Transverse colon (tissue), 4 donors: Measurements from ENCODE around the gene ERGIC1. TPM values are rescaled to one million over a fixed set of nuclear protein-coding genes. Genes with fewer than 3 reads are reported as not detected.

Experiments
- DNase-seq: peaks from one replicate; pipeline ENCODE4 v3.0.0-alpha.2; 2019
- H3K27ac ChIP-seq, 4 donors: fragments of 200-600 bp; sonication (generic); 2 replicates each; pipeline ENCODE4 v1.5.1; 2016 to 2018; ENCODE audit warnings: inconsistent platforms in 4 of 4
- H3K27me3 ChIP-seq: fragments of 200-600 bp; sonication (generic); 2 replicates; pipeline ENCODE4 v1.5.1; 2017; ENCODE audit warnings: inconsistent platforms
- H3K36me3 ChIP-seq, 4 donors: fragments of 200-600 bp; sonication (generic); 2 replicates each; pipeline ENCODE4 v1.5.1; 2017 to 2019; ENCODE audit warnings: inconsistent platforms in 4 of 4
- H3K4me1 ChIP-seq, 4 donors: fragments of 200-600 bp; sonication (generic); 2 replicates each; pipeline ENCODE4 v1.5.1; 2017 to 2020; ENCODE audit warnings: inconsistent platforms in 4 of 4
- H3K4me3 ChIP-seq, 4 donors: fragments of 200-600 bp; sonication (generic); 1 replicate in 1 of 4; 2 replicates in 3 of 4; pipeline versions ENCODE4 v1.5.1 to v1.6.1; 2017 to 2019; ENCODE audit warnings: inconsistent platforms in 4 of 4
- H3K9me3 ChIP-seq, 2 donors: fragments of 200-600 bp; sonication (generic); 2 replicates each; pipeline ENCODE4 v1.5.1; 2017 to 2019; ENCODE audit warnings: inconsistent platforms in 2 of 2
- EP300 ChIP-seq: sonication (generic); formaldehyde crosslinking; IDR thresholded peaks from one replicate; pipeline ENCODE4 v1.6.1; 2017; ENCODE audit warnings: antibody characterized with exemption, low read depth
- POLR2A ChIP-seq: fragments of 450-650 bp; IDR thresholded peaks from one replicate; pipeline ENCODE4 v1.6.1; 2016; ENCODE audit warnings: antibody characterized with exemption, mild to moderate bottlenecking, moderate library complexity
- POLR2AphosphoS5 ChIP-seq, 3 donors: sonication (generic); formaldehyde crosslinking; IDR thresholded peaks; one replicate each; pipeline ENCODE4 v1.6.1; 2016; ENCODE audit warnings: antibody characterized with exemption in 3 of 3
- WGBS, 2 donors: methylation state at CpG; one replicate each; pipeline ENCODE4 v1.1.5; 2018; ENCODE audit warnings: low coverage in 1 of 2; 5-methylcytosine and 5-hydroxymethylcytosine counted together
- in situ Hi-C, 4 donors: fragments of 200-750 bp; cut with MboI; loops; one replicate each; pipeline versions ENCODE4 v1.15.0 to v1.15.1; 2017; ENCODE audit warnings: low sequenced_read_pairs in 3 of 4, low pct_ligation_motif_present in 1 of 4, low pct_unique_long_range_greater_than_20kb in 1 of 4
- intact Hi-C: fragments of 100-400 bp; cut with DNase I; formaldehyde crosslinking; loops from one replicate; pipeline ENCODE4 v1.15.1; 2023; ENCODE audit warnings: low total_unique reads
- total RNA-seq, 4 donors: library from RNA; depleted of rRNA; stranded (reverse); fragments of >200 nt; gene quantifications; one replicate each; pipeline ENCODE4 v1.1.0, GENCODE V29; 2016
- TF ChIP-seq, protein P1 (sequence below), 5 experiments: fragments of 200-600 bp in 3 of 5; fragments of 450-650 bp in 2 of 5; sonication (generic) in 3 of 5; IDR thresholded peaks; 1 replicate in 2 of 5; 2 replicates in 3 of 5; pipeline ENCODE4 v1.5.1; 2016 to 2017; ENCODE audit warnings: antibody characterized with exemption in 5 of 5, inconsistent platforms in 3 of 5, mild to moderate bottlenecking in 2 of 5, moderate library complexity in 1 of 5

The ERGIC1 gene
- total RNA-seq, 4 donors from 2014 or later = 125 to 252 (median 184) TPM

DNA sequence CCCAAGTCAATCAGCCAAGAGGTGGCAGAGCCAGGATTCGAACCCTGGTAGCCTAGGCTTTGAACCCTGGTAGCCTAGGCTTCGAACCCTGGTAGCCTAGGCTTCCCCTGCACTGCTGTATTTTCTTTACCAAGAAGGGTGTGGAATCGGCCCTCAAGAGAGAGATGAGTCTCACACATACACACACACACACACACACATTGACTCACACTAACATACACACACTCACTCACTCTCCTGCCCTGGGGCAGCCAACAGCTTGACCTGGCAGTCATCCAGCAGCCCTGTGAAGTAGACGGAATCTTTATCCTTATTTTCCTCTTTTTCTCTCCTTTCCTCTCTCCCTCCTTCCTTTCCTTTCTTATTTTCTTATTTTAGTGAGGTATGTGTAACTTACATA lies 69.7 kb downstream of the ERGIC1 start:
- H3K27me3 ChIP-seq = no peaks in the 10 kb centered on the region
- H3K9me3 ChIP-seq = no peaks in the 10 kb centered on the region
- intact Hi-C loops = loop anchor here (2.0 kb wide), 2 partner anchors 55 to 137 kb away; partner anchors contain the start of gene RPL26L1
- H3K4me3 ChIP-seq = no peak overlapping the region
- no peaks in the 10 kb centered on the region for H3K36me3 ChIP-seq
- in situ Hi-C loops = loop anchor here in 1 of 4 donors (10.0 kb wide), 1 partner anchor 49 kb away; no protein-coding TSS in a partner anchor
- H3K4me1 ChIP-seq = peaks cover 34 to 52% (median 42%) of the 10 kb centered on the region in 4 donors
- DNase-seq = peak; percentile 75
- peak overlapping the region; percentile 87 to 95 (median 94) for H3K27ac ChIP-seq
- TF ChIP-seq POLR2AphosphoS5 (IDR thresholded peaks at IDR 0.05) = peak; percentile 46 to 67 (median 59)
- TF ChIP-seq, protein P1, sequence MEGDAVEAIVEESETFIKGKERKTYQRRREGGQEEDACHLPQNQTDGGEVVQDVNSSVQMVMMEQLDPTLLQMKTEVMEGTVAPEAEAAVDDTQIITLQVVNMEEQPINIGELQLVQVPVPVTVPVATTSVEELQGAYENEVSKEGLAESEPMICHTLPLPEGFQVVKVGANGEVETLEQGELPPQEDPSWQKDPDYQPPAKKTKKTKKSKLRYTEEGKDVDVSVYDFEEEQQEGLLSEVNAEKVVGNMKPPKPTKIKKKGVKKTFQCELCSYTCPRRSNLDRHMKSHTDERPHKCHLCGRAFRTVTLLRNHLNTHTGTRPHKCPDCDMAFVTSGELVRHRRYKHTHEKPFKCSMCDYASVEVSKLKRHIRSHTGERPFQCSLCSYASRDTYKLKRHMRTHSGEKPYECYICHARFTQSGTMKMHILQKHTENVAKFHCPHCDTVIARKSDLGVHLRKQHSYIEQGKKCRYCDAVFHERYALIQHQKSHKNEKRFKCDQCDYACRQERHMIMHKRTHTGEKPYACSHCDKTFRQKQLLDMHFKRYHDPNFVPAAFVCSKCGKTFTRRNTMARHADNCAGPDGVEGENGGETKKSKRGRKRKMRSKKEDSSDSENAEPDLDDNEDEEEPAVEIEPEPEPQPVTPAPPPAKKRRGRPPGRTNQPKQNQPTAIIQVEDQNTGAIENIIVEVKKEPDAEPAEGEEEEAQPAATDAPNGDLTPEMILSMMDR (IDR thresholded peaks at IDR 0.05) = no peak
- TF ChIP-seq POLR2A = no peak
- no peak for TF ChIP-seq EP300
- WGBS, 2 donors = 40 to 48% methylated on average over 1 to 4 of the region's 4 CpGs

DNA sequence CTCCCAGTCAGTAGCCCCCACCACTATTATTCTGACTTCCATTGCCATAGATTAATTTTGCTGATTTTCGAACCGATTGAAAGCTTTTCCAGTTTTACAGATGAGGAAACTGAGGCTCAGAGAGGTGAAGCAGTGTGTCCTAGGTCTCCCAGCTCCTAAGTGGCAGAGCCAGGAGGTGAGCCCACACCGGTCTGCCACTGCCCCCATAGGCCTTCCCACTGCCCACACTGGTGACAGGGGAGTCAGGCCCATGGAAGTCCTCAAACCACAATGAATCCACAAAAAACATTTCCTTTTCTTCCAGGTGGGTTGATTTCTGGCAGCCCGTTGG lies 70.2 kb downstream of the ERGIC1 start:
- H3K27ac ChIP-seq = peak overlapping the region; percentile 87 to 95 (median 94)
- H3K4me1 ChIP-seq = peaks cover 34 to 52% (median 41%) of the 10 kb centered on the region in 4 donors
- in situ Hi-C loops = loop anchor here in 1 of 4 donors (10.0 kb wide), 1 partner anchor 49 kb away; no protein-coding TSS in a partner anchor
- WGBS, 2 donors = 69% methylated on average over 4 of the region's 4 CpGs; no CpG with 5 or more reads in 1 of the 2 donors
- DNase-seq = no peak
- H3K27me3 ChIP-seq = no peaks in the 10 kb centered on the region
- intact Hi-C loops = loop anchor here (2.0 kb wide), 1 partner anchor 137 kb away; no protein-coding TSS in a partner anchor
- TF ChIP-seq EP300 (no peak), POLR2A (no peak), POLR2AphosphoS5 (IDR thresholded peaks at IDR 0.05) (no peak)
- TF ChIP-seq, protein P1 (IDR thresholded peaks at IDR 0.05) = no peak
- no peaks in the 10 kb centered on the region for H3K36me3 ChIP-seq
- H3K4me3 ChIP-seq = no peak overlapping the region
- H3K9me3 ChIP-seq = no peaks in the 10 kb centered on the region

DNA sequence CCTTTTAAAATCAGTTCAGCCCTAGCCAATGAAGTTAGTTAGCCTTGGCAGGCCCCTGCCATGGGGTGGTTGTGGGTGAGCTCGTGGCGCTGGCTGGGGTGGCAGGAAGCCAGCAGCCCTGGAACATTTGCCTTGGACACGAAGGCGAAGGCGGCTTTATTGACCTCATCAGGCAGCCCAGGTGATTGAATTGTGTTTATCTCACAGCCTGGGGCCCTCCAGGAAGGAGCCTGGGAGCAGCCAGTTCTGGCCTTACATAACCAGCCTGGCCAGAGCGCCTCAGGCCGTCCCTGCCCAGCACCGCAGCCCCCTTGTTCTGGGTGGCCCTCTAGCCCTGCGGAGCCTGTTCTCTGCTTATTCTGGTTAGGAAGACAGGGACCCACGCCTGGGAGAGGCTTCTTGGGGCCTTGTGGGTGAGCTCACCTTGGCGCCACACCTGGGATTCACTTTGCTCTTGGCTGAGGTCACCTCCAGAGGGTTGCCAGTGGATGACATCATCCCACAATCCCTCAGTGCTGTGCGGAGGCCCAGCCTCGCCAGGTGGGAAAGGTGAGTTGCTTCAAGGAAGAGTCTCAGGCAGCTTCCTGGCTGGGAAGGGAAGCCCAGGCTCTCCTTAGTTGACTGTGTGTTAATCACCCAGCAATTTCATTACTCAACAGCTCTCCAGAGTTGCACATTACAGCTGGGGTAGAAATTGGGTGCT lies 70.7 kb downstream of the ERGIC1 start:
- Histone ChIP-seq H3K4me3 (no peak overlapping the region), H3K9me3 (no peaks in the 10 kb centered on the region), H3K4me1 (peaks cover 34 to 52% (median 41%) of the 10 kb centered on the region in 4 donors), H3K27ac (peak overlapping the region; percentile 87 to 95 (median 94)), H3K36me3 (no peaks in the 10 kb centered on the region), H3K27me3 (no peaks in the 10 kb centered on the region)
- in situ Hi-C loops (loop anchor here in 1 of 4 donors (10.0 kb wide), 1 partner anchor 50 kb away; no protein-coding TSS in a partner anchor), intact Hi-C loops (loop anchor here (2.0 kb wide), 1 partner anchor 138 kb away; no protein-coding TSS in a partner anchor)
- WGBS, 2 donors = 43 to 60% methylated on average over 2 to 12 of the region's 13 CpGs
- peak; percentile 89 for DNase-seq
- TF ChIP-seq POLR2A = peak; percentile 62
- TF ChIP-seq POLR2AphosphoS5 (IDR thresholded peaks at IDR 0.05) = peak; percentile 55 to 75 (median 72)
- TF ChIP-seq, protein P1 (IDR thresholded peaks at IDR 0.05) = no peak
- TF ChIP-seq EP300 = peak; percentile 95

DNA sequence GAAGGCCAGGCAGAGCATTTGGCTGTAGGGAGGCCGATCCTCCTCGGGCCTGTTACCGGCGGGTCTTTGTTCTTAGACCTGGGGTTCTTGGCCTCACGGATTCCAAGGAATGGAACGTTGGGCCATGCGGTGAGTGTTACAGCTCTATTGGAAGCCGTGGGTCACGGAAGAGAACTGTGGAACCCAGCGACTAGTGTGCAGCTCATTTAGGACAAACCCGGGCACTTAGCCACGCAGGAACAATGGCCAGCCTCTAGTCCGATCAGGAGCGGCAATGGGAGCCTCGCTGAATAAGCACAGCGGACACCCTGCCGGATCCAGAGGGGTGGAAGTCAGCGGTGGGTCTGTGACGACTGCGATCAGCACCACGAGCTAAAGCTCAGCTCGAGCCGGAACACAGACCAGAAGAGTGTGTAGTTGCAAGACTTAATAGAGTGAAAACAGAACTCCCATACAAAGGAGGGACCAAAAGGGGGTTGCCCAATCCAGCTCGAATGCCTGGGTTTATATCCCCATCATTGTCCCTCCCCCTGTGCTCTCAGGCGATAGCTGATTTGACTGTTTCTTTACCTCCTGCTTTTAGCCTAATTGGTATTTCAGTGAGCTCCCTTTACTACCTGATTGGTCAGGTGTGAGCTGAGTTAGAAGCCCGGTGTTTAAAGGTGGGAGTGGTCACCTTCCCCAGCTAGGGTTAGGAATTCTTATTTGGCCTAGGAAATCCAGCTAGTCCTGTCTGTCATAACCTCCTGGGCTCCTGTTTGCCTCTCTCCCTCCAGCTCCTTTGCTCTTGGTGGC lies 71.5 kb downstream of the ERGIC1 start:
- H3K4me1 ChIP-seq = peaks cover 34 to 52% (median 41%) of the 10 kb centered on the region in 4 donors

More for the DNA sequence above, 71.5 kb downstream of the ERGIC1 start:
- no peak overlapping the region for H3K4me3 ChIP-seq
- in situ Hi-C loops (loop anchor here in 1 of 4 donors (10.0 kb wide), 1 partner anchor 51 kb away; no protein-coding TSS in a partner anchor), intact Hi-C loops (loop anchor here (2.0 kb wide), 1 partner anchor 139 kb away; no protein-coding TSS in a partner anchor)
- H3K27ac ChIP-seq = peak overlapping the region; percentile 87 to 95 (median 94)
- H3K36me3 ChIP-seq = no peaks in the 10 kb centered on the region
- WGBS, 2 donors = 73 to 81% methylated on average over 3 to 26 of the region's 26 CpGs
- no peaks in the 10 kb centered on the region for H3K27me3 ChIP-seq
- H3K9me3 ChIP-seq = no peaks in the 10 kb centered on the region
- TF ChIP-seq, protein P1 (IDR thresholded peaks at IDR 0.05) = no peak
- TF ChIP-seq POLR2AphosphoS5 (IDR thresholded peaks at IDR 0.05) (no peak), POLR2A (peak; percentile 4), EP300 (no peak)
- DNase-seq = no peak
